Measurements from ENCODE around the gene LAIR2.

The LAIR2 gene

GRCh38 chr19:54477650-54478049 is 25.0 kb upstream of the LAIR2 start:
- peak; percentile 34 for TF ChIP-seq CTCF (IDR thresholded peaks at IDR 0.05; ENCODE audit: low read depth, low read length, missing control alignments)
- H3K27ac ChIP-seq = no peak overlapping the region
- in situ Hi-C loops (cut with HindIII; ENCODE audit: low pct_ligation_motif_present, low sequenced_read_pairs) = no loop called here
- H3K27me3 ChIP-seq (replicated peaks) = no peaks in the 10 kb centered on the region
- H3K4me3 ChIP-seq (ENCODE audit: low read depth, low read length) = no peak overlapping the region
- DNase-seq = no peak
- no peaks in the 10 kb centered on the region for H3K36me3 ChIP-seq (replicated peaks)

GRCh38 chr19:54478677-54479266 is 23.9 kb upstream of the LAIR2 start:
- no peak for DNase-seq
- TF ChIP-seq CTCF (IDR thresholded peaks at IDR 0.05; ENCODE audit: low read depth, low read length, missing control alignments) = peak; percentile 78
- in situ Hi-C loops (cut with HindIII; ENCODE audit: low pct_ligation_motif_present, low sequenced_read_pairs) = no loop called here
- H3K27ac ChIP-seq = no peak overlapping the region
- H3K27me3 ChIP-seq (replicated peaks) = no peaks in the 10 kb centered on the region
- H3K4me3 ChIP-seq (ENCODE audit: low read depth, low read length) = no peak overlapping the region
- H3K36me3 ChIP-seq (replicated peaks) = no peaks in the 10 kb centered on the region

- Histone ChIP-seq H3K27me3 (replicated peaks) (no peaks in the 10 kb centered on the region), H3K4me3 (ENCODE audit: low read depth, low read length) (no peak overlapping the region), H3K36me3 (replicated peaks) (no peaks in the 10 kb centered on the region), H3K27ac (no peak overlapping the region)
- no peak for TF ChIP-seq CTCF (IDR thresholded peaks at IDR 0.05; ENCODE audit: low read depth, low read length, missing control alignments)
- in situ Hi-C loops (cut with HindIII; ENCODE audit: low pct_ligation_motif_present, low sequenced_read_pairs) = no loop called here
- no peak for DNase-seq
Observed at GRCh38 chr19:54480051-54480450, 22.6 kb upstream of the LAIR2 start.

- no peaks in the 10 kb centered on the region for H3K36me3 ChIP-seq (replicated peaks)
- no peak overlapping the region for H3K27ac ChIP-seq
- no peaks in the 10 kb centered on the region for H3K27me3 ChIP-seq (replicated peaks)
- DNase-seq = no peak
- in situ Hi-C loops (cut with HindIII; ENCODE audit: low pct_ligation_motif_present, low sequenced_read_pairs) = no loop called here
- peak; percentile 84 for TF ChIP-seq CTCF (IDR thresholded peaks at IDR 0.05; ENCODE audit: low read depth, low read length, missing control alignments)
- no peak overlapping the region for H3K4me3 ChIP-seq (ENCODE audit: low read depth, low read length)
Observed at GRCh38 chr19:54481326-54481930, 21.2 kb upstream of the LAIR2 start.

- TF ChIP-seq CTCF (IDR thresholded peaks at IDR 0.05; ENCODE audit: low read depth, low read length, missing control alignments) = no peak
- no peaks in the 10 kb centered on the region for H3K36me3 ChIP-seq (replicated peaks)
- DNase-seq = no peak
- in situ Hi-C loops (cut with HindIII; ENCODE audit: low pct_ligation_motif_present, low sequenced_read_pairs) = no loop called here
- no peak overlapping the region for H3K27ac ChIP-seq
- H3K27me3 ChIP-seq (replicated peaks) = no peaks in the 10 kb centered on the region
- no peak overlapping the region for H3K4me3 ChIP-seq (ENCODE audit: low read depth, low read length)
Observed at GRCh38 chr19:54482889-54483288, 19.7 kb upstream of the LAIR2 start.

GRCh38 chr19:54484451-54484850 is 18.2 kb upstream of the LAIR2 start:
- Histone ChIP-seq H3K4me3 (ENCODE audit: low read depth, low read length) (no peak overlapping the region), H3K27me3 (replicated peaks) (no peaks in the 10 kb centered on the region), H3K27ac (no peak overlapping the region), H3K36me3 (replicated peaks) (no peaks in the 10 kb centered on the region)
- DNase-seq = no peak
- no peak for TF ChIP-seq CTCF (IDR thresholded peaks at IDR 0.05; ENCODE audit: low read depth, low read length, missing control alignments)
- in situ Hi-C loops (cut with HindIII; ENCODE audit: low pct_ligation_motif_present, low sequenced_read_pairs) = no loop called here

Data from brain microvascular endothelial cell (primary cell).